ENCODE results near the gene MTHFD2L.
"Not testable (repeated sequence)": the region's sequence is repeated elsewhere in the genome, so short reads cannot be mapped to it uniquely, and the experiment has no call there.

MTHFD2L gene

DNA sequence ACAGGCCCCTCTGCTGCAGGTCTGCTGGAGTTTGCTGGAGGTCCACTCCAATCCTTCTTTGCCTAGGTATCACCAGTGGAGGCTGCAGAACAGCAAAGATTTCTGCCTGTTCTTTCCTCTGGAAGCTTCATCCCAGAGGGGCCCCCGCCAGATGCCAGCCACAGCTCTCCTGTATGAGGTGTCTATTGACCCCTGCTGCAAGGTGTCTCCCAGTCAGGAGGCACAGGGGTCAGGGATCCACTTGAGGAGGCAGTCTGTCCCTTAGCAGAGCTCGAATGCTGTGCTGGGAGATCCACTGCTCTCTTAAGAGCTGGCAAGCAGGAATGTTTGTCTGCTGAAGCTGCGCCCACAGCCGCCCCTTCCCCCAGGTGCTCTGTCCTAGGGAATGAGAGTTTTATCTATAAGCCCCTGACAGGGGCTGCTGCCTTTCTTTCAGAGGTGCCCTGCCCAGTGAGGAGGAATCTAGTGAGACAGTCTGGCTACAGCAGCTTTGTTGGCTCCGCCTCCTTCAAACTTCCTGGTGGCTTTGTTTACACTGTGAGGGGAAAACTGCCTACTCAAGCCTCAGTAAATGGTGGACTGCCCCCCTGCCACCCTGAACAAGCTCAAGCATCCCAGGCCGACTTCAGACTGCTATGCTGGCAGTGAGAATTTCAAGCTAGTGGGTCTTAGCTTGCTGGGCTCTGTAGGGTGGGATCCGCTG lies 56.7 kb downstream of the MTHFD2L start:
- not testable (repeated sequence) for H4K8ac ChIP-seq (ENCODE audit: low read depth, low read length); H2BK15ac ChIP-seq (replicated peaks; ENCODE audit: low read depth); H3K79me2 ChIP-seq (ENCODE audit: control insufficient read depth, insufficient read depth, low read length); H3K4ac ChIP-seq (ENCODE audit: low read depth, low read length); H3K4me2 ChIP-seq (ENCODE audit: low read length); H3K36me3 ChIP-seq (ENCODE audit: control insufficient read depth, insufficient read depth, low read length); H2BK120ac ChIP-seq (ENCODE audit: low read depth, low read length); H3K4me3 ChIP-seq (ENCODE audit: low read length); H3K27ac ChIP-seq (ENCODE audit: low read depth, low read length); H3K9ac ChIP-seq (ENCODE audit: low read length); H3K27me3 ChIP-seq (ENCODE audit: insufficient read depth, low read length, poor library complexity); H3K79me1 ChIP-seq (ENCODE audit: low read length); H2BK5ac ChIP-seq (ENCODE audit: low read length); H3K56ac ChIP-seq (ENCODE audit: low read length); H3K23ac ChIP-seq (ENCODE audit: low read length); H3K4me1 ChIP-seq (ENCODE audit: control insufficient read depth, low read depth, low read length); H3K18ac ChIP-seq (ENCODE audit: low read length); H2AK5ac ChIP-seq (ENCODE audit: low read length); H4K5ac ChIP-seq (ENCODE audit: low read length)
- DNase-seq = peak; percentile 40
- no CpG with 5 or more reads among the region's 7 CpGs for WGBS (ENCODE audit: extremely low coverage, insufficient coverage, low lambda C conversion rate)

DNA sequence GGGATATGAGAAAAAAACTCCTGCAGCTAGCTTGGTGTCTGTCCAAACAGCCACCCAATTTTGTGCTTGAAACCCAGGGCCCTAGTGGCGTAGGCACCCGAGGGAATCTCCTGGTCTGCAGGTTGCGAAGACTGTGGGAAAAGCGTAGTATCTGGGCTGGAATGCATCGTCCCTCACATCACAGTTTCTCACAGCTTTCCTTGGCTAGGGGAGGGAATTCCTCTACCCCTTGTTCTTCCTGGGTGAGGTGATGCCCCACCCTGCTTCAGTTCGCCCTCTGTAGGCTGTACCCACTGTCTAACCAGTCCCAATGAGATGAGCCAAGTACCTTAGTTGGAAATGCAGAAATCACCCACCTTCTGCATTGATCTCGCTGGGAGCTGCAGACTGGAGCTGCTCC lies 57.3 kb downstream of the MTHFD2L start:
- H3K4me1 ChIP-seq (ENCODE audit: control insufficient read depth, low read depth, low read length); H3K56ac ChIP-seq (ENCODE audit: low read length); H3K79me2 ChIP-seq (ENCODE audit: control insufficient read depth, insufficient read depth, low read length); H4K8ac ChIP-seq (ENCODE audit: low read depth, low read length); H2AK5ac ChIP-seq (ENCODE audit: low read length); H3K79me1 ChIP-seq (ENCODE audit: low read length); H2BK5ac ChIP-seq (ENCODE audit: low read length); H3K4ac ChIP-seq (ENCODE audit: low read depth, low read length); H3K27ac ChIP-seq (ENCODE audit: low read depth, low read length); H2BK15ac ChIP-seq (replicated peaks; ENCODE audit: low read depth); H3K9ac ChIP-seq (ENCODE audit: low read length); H3K23ac ChIP-seq (ENCODE audit: low read length); H3K4me3 ChIP-seq (ENCODE audit: low read length); H4K5ac ChIP-seq (ENCODE audit: low read length); DNase-seq; H3K36me3 ChIP-seq (ENCODE audit: control insufficient read depth, insufficient read depth, low read length); H3K4me2 ChIP-seq (ENCODE audit: low read length); H3K27me3 ChIP-seq (ENCODE audit: insufficient read depth, low read length, poor library complexity); H3K18ac ChIP-seq (ENCODE audit: low read length); H2BK120ac ChIP-seq (ENCODE audit: low read depth, low read length): not testable (repeated sequence)
- WGBS (ENCODE audit: extremely low coverage, insufficient coverage, low lambda C conversion rate) = no CpG with 5 or more reads among the region's 7 CpGs

DNA sequence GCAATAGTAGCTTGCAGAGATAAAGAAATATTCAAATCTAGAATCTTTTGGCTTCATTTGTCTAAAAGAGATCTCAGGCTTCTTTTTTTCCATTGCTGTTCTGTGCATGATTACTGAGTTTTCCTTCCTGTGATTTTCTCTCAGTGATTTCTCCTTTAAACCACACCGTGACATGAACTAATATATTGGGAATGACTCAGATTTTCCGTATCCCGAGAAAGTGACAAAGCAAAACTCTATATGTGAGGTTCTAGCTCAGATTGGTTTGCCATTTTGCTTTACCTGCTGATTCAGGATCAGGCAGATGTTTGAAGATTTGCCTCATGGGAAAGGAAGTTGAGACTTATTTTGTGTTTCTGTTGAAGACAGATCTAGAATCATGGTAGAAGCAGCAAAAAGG lies 59.4 kb downstream of the MTHFD2L start:
- no peak overlapping the region for H2BK120ac ChIP-seq (ENCODE audit: low read depth, low read length)
- WGBS (ENCODE audit: extremely low coverage, insufficient coverage, low lambda C conversion rate) = no CpG with 5 or more reads among the region's 3 CpGs
- H3K23ac ChIP-seq (ENCODE audit: low read length) = no peak overlapping the region
- no peak overlapping the region for H4K8ac ChIP-seq (ENCODE audit: low read depth, low read length)
- H3K27ac ChIP-seq (ENCODE audit: low read depth, low read length) = no peak overlapping the region
- no peak overlapping the region for H3K18ac ChIP-seq (ENCODE audit: low read length)
- H3K79me1 ChIP-seq (ENCODE audit: low read length) = no peaks in the 10 kb centered on the region
- H2AK5ac ChIP-seq (ENCODE audit: low read length) = no peak overlapping the region
- H3K4me1 ChIP-seq (ENCODE audit: control insufficient read depth, low read depth, low read length) = no peaks in the 10 kb centered on the region
- H3K36me3 ChIP-seq (ENCODE audit: control insufficient read depth, insufficient read depth, low read length) = no peaks in the 10 kb centered on the region
- no peaks in the 10 kb centered on the region for H3K79me2 ChIP-seq (ENCODE audit: control insufficient read depth, insufficient read depth, low read length)
- no peak overlapping the region for H3K4me3 ChIP-seq (ENCODE audit: low read length)
- H3K27me3 ChIP-seq (ENCODE audit: insufficient read depth, low read length, poor library complexity) = no peaks in the 10 kb centered on the region
- no peak overlapping the region for H3K4ac ChIP-seq (ENCODE audit: low read depth, low read length)
- no peak overlapping the region for H2BK5ac ChIP-seq (ENCODE audit: low read length)
- no peak overlapping the region for H3K4me2 ChIP-seq (ENCODE audit: low read length)
- no peak for DNase-seq
- no peak overlapping the region for H3K9ac ChIP-seq (ENCODE audit: low read length)
- H2BK15ac ChIP-seq (replicated peaks; ENCODE audit: low read depth) = no peak overlapping the region
- no peak overlapping the region for H4K5ac ChIP-seq (ENCODE audit: low read length)
- H3K56ac ChIP-seq (ENCODE audit: low read length) = no peak overlapping the region

DNA sequence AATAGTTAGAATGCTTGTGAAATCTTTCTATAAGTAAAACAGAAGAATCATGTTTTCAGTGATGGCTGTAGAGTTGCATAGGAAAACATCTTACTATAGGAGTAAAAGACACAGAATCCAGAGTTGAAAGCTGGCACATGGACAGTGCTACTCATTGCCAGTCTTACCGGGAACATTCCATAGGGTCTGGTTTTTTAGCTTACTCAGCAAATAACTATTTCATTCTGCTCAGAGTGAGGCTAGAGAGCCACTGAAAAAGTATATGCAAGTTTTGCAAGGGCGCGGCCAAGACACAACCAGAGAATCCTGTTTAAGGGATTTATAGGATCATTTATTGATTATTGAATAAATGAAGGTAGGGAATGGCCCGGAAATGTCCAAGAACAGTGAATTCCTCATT lies 60.3 kb downstream of the MTHFD2L start:
- no peaks in the 10 kb centered on the region for H3K79me2 ChIP-seq (ENCODE audit: control insufficient read depth, insufficient read depth, low read length)
- no peak overlapping the region for H3K4ac ChIP-seq (ENCODE audit: low read depth, low read length)
- no peak overlapping the region for H4K8ac ChIP-seq (ENCODE audit: low read depth, low read length)
- H3K79me1 ChIP-seq (ENCODE audit: low read length) = no peaks in the 10 kb centered on the region
- no peaks in the 10 kb centered on the region for H3K4me1 ChIP-seq (ENCODE audit: control insufficient read depth, low read depth, low read length)
- no peak overlapping the region for H3K23ac ChIP-seq (ENCODE audit: low read length)
- H3K9ac ChIP-seq (ENCODE audit: low read length) = no peak overlapping the region
- no peak for DNase-seq
- no peak overlapping the region for H3K18ac ChIP-seq (ENCODE audit: low read length)
- no peak overlapping the region for H3K27ac ChIP-seq (ENCODE audit: low read depth, low read length)
- no peak overlapping the region for H4K5ac ChIP-seq (ENCODE audit: low read length)
- no peak overlapping the region for H3K4me2 ChIP-seq (ENCODE audit: low read length)
- no peaks in the 10 kb centered on the region for H3K27me3 ChIP-seq (ENCODE audit: insufficient read depth, low read length, poor library complexity)
- no peak overlapping the region for H2AK5ac ChIP-seq (ENCODE audit: low read length)
- no peak overlapping the region for H2BK5ac ChIP-seq (ENCODE audit: low read length)
- H3K56ac ChIP-seq (ENCODE audit: low read length) = no peak overlapping the region
- no peak overlapping the region for H3K4me3 ChIP-seq (ENCODE audit: low read length)
- no peak overlapping the region for H2BK120ac ChIP-seq (ENCODE audit: low read depth, low read length)
- no peaks in the 10 kb centered on the region for H3K36me3 ChIP-seq (ENCODE audit: control insufficient read depth, insufficient read depth, low read length)
- no peak overlapping the region for H2BK15ac ChIP-seq (replicated peaks; ENCODE audit: low read depth)
- no CpG with 5 or more reads among the region's 4 CpGs for WGBS (ENCODE audit: extremely low coverage, insufficient coverage, low lambda C conversion rate)

DNA sequence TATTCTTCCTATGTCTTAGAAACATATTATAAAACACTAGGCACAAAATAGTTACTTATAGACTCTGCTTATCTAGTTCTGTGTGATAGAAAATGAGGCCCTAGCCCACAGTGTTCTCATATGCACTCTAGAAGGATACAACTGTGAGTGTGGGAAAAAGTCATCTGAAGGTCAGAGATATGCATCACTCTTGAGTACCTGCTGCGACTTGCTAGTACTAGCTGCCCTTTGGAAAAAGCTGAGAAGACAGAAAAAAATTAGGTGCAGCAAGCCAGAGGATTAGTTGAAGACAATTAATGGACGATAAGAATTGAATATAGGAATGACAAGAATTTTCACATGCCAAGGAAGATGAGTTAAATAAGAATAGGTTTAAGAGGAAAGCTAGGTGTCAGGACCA lies 61.3 kb downstream of the MTHFD2L start:
- Histone ChIP-seq H3K4me1 (ENCODE audit: control insufficient read depth, low read depth, low read length) (no peaks in the 10 kb centered on the region), H3K56ac (ENCODE audit: low read length) (no peak overlapping the region), H2AK5ac (ENCODE audit: low read length) (no peak overlapping the region), H3K36me3 (ENCODE audit: control insufficient read depth, insufficient read depth, low read length) (no peaks in the 10 kb centered on the region), H3K27me3 (ENCODE audit: insufficient read depth, low read length, poor library complexity) (no peaks in the 10 kb centered on the region), H2BK5ac (ENCODE audit: low read length) (no peak overlapping the region), H2BK120ac (ENCODE audit: low read depth, low read length) (no peak overlapping the region), H3K4ac (ENCODE audit: low read depth, low read length) (no peak overlapping the region), H3K4me3 (ENCODE audit: low read length) (no peak overlapping the region), H3K18ac (ENCODE audit: low read length) (no peak overlapping the region), H4K5ac (ENCODE audit: low read length) (no peak overlapping the region), H3K9ac (ENCODE audit: low read length) (no peak overlapping the region), H2BK15ac (replicated peaks; ENCODE audit: low read depth) (no peak overlapping the region), H4K8ac (ENCODE audit: low read depth, low read length) (no peak overlapping the region), H3K79me1 (ENCODE audit: low read length) (no peaks in the 10 kb centered on the region), H3K79me2 (ENCODE audit: control insufficient read depth, insufficient read depth, low read length) (no peaks in the 10 kb centered on the region), H3K23ac (ENCODE audit: low read length) (no peak overlapping the region), H3K27ac (ENCODE audit: low read depth, low read length) (no peak overlapping the region), H3K4me2 (ENCODE audit: low read length) (no peak overlapping the region)
- DNase-seq = no peak
- WGBS (ENCODE audit: extremely low coverage, insufficient coverage, low lambda C conversion rate) = no CpG with 5 or more reads among the region's 2 CpGs

DNA sequence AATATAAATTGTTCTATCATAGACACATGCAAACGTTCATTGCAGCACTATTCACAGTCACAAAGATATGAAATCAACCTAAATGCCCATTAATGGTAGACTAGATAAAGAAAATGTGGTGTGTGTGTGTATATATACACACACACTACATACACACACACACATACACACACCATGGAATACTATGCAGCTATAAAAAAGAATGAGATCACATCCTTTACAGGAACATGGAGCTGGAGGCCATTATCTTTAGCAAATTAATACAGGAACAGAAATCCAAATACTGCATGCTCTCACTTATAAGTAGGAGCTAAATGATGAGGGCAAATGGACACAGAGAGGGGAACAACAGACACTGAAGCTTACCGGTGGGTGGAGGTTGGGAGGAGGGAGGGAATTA lies 65.2 kb downstream of the MTHFD2L start:
- Histone ChIP-seq H3K18ac (ENCODE audit: low read length) (no peak overlapping the region), H3K9ac (ENCODE audit: low read length) (no peak overlapping the region), H3K4me2 (ENCODE audit: low read length) (no peak overlapping the region), H3K23ac (ENCODE audit: low read length) (no peak overlapping the region), H2BK120ac (ENCODE audit: low read depth, low read length) (no peak overlapping the region), H3K4ac (ENCODE audit: low read depth, low read length) (no peak overlapping the region), H3K36me3 (ENCODE audit: control insufficient read depth, insufficient read depth, low read length) (no peaks in the 10 kb centered on the region), H3K4me3 (ENCODE audit: low read length) (no peak overlapping the region), H2BK15ac (replicated peaks; ENCODE audit: low read depth) (no peak overlapping the region), H2AK5ac (ENCODE audit: low read length) (no peak overlapping the region), H3K79me1 (ENCODE audit: low read length) (no peaks in the 10 kb centered on the region), H3K27me3 (ENCODE audit: insufficient read depth, low read length, poor library complexity) (no peaks in the 10 kb centered on the region), H4K5ac (ENCODE audit: low read length) (no peak overlapping the region), H3K27ac (ENCODE audit: low read depth, low read length) (no peak overlapping the region), H2BK5ac (ENCODE audit: low read length) (no peak overlapping the region), H3K79me2 (ENCODE audit: control insufficient read depth, insufficient read depth, low read length) (no peaks in the 10 kb centered on the region), H3K4me1 (ENCODE audit: control insufficient read depth, low read depth, low read length) (no peaks in the 10 kb centered on the region), H4K8ac (ENCODE audit: low read depth, low read length) (no peak overlapping the region), H3K56ac (ENCODE audit: low read length) (no peak overlapping the region)
- no CpG with 5 or more reads among the region's 2 CpGs for WGBS (ENCODE audit: extremely low coverage, insufficient coverage, low lambda C conversion rate)
- no peak for DNase-seq
